NCI-H2227 (cell line): ENCODE data around the gene AP3B1.
"Not testable (repeated sequence)": the region's sequence is repeated elsewhere in the genome, so short reads cannot be mapped to it uniquely, and the experiment has no call there.

ENCODE experiments used
- DNase-seq: peaks from one replicate; lab custom pipeline; 2025; ENCODE audit not compliant: unreplicated experiment; lab: John Stamatoyannopoulos, UW

Gene AP3B1

GRCh38 chr5:78251663-78252284 lies 42.7 kb downstream of the AP3B1 start:
- no peak for DNase-seq

DNA sequence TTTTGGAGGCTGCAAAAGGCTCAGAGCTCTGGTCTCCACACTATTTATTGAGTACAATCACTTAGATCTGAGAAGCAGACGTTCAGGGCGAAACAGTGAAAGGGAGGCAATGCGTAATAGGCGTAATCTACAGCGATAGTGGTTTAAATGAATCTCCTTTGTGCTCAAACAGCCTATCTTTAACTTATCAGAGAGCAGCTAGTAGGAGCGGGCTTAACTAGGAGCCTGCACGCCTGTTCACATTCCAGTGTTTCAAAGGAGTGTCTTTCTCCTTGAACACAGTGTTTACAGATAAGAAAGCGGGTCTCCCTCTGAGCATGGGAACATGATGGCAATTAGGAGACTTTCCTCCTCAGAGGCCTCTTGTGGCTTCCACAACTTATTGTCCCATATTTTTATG lies 49.4 kb downstream of the AP3B1 start:
- DNase-seq: no peak

- no peak for DNase-seq
Observed at GRCh38 chr5:78243639-78244038, 50.9 kb downstream of the AP3B1 start.

DNA sequence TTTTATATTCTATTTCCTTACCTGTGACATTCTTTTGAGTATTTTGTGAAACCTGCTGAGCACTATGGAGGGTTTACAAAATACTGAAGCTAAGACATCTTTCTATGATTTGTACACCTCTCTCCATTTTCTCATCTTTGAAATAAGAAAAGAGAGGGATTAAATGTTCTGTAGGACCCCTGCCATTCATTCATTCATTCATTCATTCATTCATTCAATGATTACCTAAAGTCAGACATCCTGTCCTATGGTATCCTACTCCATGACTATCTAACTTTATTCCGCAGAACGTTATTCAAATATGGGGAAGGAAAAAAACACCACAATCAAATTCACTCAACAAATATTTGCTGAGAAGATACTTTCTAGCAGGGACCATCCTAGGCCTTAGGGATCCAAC lies 51.4 kb downstream of the AP3B1 start:
- DNase-seq: no peak

DNA sequence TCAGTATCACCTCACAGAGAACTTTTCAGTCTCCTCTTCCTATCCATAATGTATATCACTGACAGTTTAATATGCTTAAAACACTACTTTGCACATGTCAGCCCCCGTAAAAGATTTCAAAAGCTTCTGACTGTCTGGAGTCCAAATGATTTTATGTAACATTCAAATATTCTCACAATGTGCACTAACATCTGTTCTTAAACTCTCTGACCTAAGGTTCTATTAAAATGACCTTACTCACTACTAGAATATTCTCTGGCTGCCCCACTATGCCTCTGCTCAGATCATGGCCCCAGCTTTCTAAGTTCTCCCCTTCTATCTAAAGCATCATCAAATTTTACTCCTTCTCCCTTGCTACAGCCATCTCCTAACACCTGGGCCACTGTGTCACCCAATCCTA lies 52.5 kb downstream of the AP3B1 start:
- DNase-seq: no peak

- DNase-seq: no peak
Observed at GRCh38 chr5:78237911-78238310, 56.6 kb downstream of the AP3B1 start.

GRCh38 chr5:78236046-78236445 lies 58.5 kb downstream of the AP3B1 start:
- DNase-seq: no peak

DNA sequence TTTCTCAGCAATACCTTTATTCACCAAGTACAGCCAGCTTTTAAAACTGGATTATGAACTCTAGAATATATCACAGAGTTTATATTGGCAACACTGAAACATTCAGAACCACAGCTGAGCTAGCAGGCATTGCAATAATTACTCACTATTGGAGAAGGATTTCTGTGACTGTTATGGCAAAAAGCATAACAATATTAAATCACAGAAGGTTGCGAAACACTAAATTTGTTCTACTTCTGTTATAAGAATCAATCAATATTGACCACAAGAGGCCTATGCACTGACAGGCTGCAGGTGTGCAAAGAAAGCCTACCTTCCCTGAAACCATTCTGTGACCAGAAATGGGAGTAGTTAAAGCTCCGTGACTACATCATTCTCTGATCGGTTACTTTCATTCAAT lies 59.2 kb downstream of the AP3B1 start:
- no peak for DNase-seq

DNA sequence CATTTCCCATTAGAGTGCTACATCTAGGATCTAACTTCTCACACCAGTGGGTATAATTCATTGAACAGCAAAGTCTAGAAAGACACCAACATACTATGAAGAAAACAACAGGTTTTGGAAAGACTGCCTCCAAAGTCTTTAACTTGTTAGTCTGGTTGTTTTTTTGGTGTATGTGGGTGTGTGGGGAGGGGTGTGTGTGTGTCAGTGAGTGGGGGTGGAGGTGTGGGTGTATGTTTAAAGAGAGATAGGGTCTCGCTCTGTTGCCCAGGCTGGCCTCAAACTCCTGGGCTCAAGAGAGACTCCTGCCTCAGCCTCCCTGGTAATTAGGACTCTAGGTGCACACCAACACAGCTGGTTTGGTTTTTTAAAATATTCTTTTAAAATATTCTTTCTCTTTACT lies 59.7 kb downstream of the AP3B1 start:
- DNase-seq: no peak

- no peak for DNase-seq
Observed at GRCh38 chr5:78232163-78232562, 62.3 kb downstream of the AP3B1 start.

- no peak for DNase-seq
Observed at GRCh38 chr5:78224358-78224757, 70.1 kb downstream of the AP3B1 start.

- no peak for DNase-seq
Observed at GRCh38 chr5:78221964-78222451, 72.5 kb downstream of the AP3B1 start.

DNA sequence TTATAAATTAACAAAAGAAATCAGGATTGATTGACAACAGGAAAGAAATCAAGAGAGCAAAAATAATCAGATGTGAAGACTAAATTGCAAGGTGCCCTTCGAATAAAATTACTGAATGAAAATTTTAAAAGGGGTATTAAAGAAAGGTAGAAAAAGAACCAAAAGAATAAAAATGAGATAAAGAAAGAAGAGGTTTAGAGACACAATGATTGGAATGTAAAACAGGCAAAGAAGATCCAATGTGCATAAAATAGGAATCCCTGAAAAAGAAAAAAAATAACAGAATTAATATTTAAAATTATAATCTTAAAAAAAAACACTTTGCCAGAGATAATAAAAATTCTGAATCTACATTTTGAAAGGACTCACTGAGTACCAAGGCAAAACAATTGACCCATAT lies 73.0 kb downstream of the AP3B1 start:
- DNase-seq: no peak

GRCh38 chr5:78215972-78216371 lies 78.5 kb downstream of the AP3B1 start:
- DNase-seq: no peak

GRCh38 chr5:78215565-78215964 lies 78.9 kb downstream of the AP3B1 start:
- no peak for DNase-seq

DNA sequence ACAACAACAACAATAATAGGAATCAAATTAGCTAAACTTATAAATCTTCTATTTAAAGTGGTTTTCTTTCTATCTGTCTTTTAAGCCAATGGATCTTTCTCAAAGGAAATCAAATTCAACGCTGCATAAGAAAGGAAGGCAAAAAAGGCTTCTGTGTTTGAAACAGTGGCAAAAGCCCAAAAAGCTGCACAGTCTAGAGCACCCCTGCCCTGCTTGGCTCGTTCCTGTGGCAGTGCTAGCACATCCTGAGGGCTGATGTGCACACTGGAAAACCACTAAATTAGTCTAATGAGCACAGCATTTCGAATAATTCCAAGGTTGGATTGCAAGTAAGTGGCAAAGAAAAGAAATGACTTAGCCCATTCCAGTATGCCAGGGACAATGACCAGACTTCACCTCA lies 80.7 kb downstream of the AP3B1 start:
- DNase-seq: no peak

DNA sequence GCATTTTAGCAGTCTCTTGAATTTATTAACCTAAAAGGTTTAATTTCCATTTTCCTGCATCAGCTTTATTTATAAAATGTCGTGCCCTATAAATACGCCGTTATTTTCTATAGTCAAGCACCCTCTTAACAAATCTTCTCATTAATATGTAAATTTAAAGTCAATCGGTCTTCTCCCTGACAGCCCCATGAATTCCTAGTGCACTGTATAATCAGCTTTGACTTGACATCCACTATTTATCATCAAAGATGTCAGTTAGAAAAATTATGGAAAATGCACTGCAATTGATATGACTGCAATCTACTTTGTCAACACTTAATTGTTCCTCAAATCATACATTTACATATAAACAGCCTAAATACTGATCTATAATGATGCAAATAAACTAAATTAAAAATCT lies 83.4 kb downstream of the AP3B1 start:
- DNase-seq: no peak

DNA sequence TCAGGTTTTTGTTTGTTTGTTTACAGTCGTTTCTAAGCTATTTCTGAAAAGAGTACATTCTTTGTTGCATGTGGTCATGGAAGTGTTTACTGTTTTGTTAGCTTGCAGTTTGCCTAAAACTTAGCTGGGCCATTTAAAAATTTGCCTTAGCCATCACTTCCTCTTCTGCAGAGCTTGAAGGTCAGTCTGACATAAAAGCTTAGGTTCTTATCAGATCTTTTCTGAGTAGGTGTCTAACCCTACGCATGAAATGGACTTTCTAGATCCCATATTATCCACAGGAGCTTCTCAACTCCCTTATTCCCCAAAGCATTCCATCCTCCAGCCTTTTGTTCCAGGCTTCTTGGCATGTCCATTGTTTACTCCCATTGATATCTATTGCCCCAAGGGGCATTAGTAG lies 90.3 kb downstream of the AP3B1 start:
- DNase-seq: no peak

DNA sequence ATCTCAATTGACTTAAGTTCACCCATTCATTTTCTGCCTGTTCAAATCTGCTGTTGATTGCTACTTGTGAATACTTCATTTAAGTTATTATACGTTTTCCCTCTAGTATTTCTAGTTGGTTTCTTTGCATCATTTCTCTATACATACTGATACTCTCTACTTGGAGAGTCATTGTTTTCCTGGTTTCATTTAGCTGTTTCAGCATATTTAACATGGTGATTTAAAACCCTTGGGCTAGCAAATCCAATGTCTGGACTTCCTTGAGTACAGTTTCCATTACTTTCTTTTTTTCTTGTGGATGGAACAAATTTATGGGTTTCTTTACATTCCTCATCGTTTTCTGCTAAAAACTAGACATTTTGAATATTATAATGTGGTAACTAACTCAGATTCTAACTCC lies 90.7 kb downstream of the AP3B1 start:
- no peak for DNase-seq

GRCh38 chr5:78190402-78190801 lies 104.1 kb downstream of the AP3B1 start:
- no peak for DNase-seq

DNA sequence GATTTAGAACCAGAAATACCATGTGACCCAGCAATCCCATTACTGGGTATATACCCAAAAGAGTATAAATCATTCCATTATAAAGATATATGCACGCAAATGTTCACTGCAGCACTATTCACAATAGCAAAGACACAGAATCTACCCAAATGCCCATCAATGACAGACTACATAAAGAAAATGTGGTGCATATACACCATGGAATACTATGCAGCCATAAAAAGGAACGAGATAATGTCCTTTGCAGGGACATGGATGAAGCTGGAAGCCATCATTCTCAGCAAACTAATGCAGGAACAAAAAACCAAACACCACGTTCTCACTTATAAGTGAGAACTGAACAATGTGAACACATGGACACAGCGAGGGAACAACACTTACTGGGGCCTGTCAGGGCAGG lies 105.8 kb downstream of the AP3B1 start:
- not testable (repeated sequence) for DNase-seq

DNA sequence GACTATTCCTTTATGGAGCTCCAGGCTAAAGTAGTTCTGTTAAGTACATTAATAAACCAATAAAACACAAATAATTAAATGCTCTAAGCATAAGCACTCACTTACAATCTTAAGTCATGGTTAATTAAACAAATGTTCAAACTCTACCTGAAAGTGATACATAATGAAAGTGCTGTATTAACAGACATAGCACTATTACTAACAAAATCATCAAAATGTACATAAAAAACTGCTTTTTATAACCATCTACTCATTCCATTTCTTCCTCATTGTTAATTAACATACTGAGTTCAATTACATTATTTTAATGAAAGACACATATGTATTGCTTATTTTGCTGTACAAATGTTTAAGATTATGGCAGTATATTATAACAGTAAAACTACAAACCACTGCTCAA lies 107.3 kb downstream of the AP3B1 start:
- DNase-seq: no peak

- DNase-seq: no peak
Observed at GRCh38 chr5:78182838-78183237, 111.7 kb downstream of the AP3B1 start.

DNA sequence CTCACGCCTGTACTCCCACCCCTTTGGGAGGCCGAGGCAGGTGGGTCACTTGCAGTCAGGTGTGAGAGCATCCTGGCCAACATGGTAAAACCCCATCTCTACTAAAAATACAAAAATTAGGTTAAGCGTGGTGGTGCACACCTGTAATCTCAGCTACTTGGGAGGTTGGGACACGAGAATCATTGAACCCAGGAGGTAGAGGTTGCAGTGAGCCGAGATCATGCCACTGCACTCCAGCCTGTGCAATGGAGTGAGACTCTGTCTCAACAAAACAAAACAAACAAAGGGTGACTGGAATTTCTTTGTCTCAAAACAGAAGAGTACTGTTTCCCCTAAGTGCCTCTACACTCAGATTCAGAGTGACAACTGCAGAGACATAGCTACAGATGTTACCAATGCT lies 116.1 kb downstream of the AP3B1 start:
- DNase-seq: no peak
